ENCODE data around the gene SPATA33.
A peak's percentile ranks its signal among the peaks of the same experiment; 100 is the strongest.

The SPATA33 gene

DNA sequence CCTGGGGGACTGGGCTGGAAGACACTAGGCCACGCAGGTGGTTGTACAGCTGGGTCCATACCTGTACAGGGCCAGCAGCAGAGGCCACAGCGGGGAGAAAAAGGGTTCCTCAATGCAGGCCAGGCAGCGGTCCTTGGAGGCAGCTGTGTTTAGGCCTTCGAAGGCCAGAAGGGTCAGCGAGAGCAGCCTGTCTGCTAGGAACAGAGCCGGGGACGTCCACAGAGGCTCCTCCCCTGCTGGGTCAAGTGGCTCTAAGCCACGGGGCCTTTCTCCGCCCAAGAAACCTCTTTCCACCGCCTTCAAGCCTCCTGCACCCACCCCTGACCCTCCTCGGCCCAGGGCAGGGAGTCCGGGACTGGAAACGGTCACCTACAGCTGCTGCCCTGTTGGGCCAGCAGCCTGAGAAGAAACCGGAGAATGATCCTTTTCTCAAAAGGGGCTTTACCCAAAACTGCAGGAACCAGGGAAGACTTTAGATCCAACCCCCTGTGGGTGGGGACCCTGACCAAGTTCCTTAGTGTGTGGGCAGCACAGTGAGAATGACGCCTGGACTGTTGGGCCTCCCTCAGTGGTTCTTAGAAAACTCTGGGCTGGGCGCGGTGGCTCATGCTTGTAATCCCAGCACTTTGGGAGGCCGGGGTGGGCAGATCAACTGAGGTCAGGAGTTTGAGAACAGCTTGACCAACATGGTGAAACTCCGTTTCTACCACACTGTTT, 52.2 kb downstream of the SPATA33 start:
- peaks cover 13% of the 10 kb centered on the region for H3K36me3 ChIP-seq (ENCODE audit: insufficient read depth, insufficient read length, low read length)
- no peaks in the 10 kb centered on the region for H3K9me3 ChIP-seq (ENCODE audit: insufficient read depth, low read length)
- H3K27me3 ChIP-seq (ENCODE audit: insufficient read depth, insufficient read length), result peaks cover 13% of the 10 kb centered on the region
- no peak for TF ChIP-seq YY1 (IDR thresholded peaks at IDR 0.05; ENCODE audit: insufficient read depth, insufficient read length)
- TF ChIP-seq ZNF274 (IDR thresholded peaks at IDR 0.05; ENCODE audit: low read depth, low read length), result no peak
- no peak for TF ChIP-seq SUZ12 (IDR thresholded peaks at IDR 0.05; ENCODE audit: extremely low read depth, insufficient read depth, insufficient read length)
- H3K4me1 ChIP-seq (ENCODE audit: insufficient read depth, insufficient read length), result peaks cover 30% of the 10 kb centered on the region
- H3K4me3 ChIP-seq (ENCODE audit: insufficient read length, low read depth), result no peak overlapping the region
- DNase-seq (ENCODE audit: low read depth, low spot score), result no peak
- peak overlapping the region; percentile 23 for H3K9ac ChIP-seq (ENCODE audit: insufficient read length, low read depth)

DNA sequence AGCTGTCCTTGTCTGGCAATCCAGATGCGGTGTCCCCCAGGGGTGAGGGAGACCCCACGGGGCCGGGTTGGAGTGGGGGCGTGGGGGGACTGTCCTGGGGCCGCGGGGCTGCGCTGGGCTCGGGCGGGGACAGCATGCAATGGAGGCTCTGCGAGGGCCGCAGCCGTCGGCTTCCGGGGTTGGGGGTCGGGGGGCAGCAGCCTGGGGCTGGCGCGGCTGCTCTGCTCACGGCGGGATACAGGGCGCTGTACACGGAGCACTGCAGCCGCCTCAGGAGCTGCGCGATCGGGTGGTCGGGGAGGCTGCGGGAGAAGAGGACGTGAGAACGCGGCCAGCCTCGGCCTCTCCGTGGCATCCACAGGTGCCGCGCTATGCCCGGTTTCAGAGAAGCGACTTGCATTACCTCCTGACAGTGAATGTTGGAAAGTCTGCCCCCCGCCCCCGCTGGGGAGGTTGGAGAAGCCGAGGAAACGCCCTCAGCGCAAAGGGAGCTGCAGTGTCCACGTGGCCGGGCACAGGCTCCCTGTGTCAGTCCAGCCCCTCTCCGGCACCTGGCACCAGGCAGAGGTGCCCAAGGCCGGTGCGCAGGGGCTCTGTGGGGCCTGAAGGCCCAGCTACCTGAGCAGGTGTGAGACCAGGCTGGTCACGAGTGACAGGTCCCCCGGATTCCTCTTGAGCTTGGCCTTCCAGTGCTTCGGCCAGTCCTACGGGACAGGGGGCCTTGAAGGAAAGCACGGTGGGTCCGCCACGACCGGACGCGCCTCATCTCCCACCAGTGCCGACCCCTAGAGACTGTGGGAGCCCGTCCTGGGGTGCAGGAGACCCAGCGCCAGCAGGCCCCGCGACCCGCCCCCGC, 53.3 kb downstream of the SPATA33 start:
- Histone ChIP-seq H3K27me3 (ENCODE audit: insufficient read depth, insufficient read length) (peaks cover 10% of the 10 kb centered on the region), H3K36me3 (ENCODE audit: insufficient read depth, insufficient read length, low read length) (peaks cover 19% of the 10 kb centered on the region), H3K4me3 (ENCODE audit: insufficient read length, low read depth) (no peak overlapping the region), H3K4me1 (ENCODE audit: insufficient read depth, insufficient read length) (peaks cover 30% of the 10 kb centered on the region), H3K9ac (ENCODE audit: insufficient read length, low read depth) (peak overlapping the region; percentile 44), H3K9me3 (ENCODE audit: insufficient read depth, low read length) (no peaks in the 10 kb centered on the region)
- no peak for DNase-seq (ENCODE audit: low read depth, low spot score)
- TF ChIP-seq ZNF274 (IDR thresholded peaks at IDR 0.05; ENCODE audit: low read depth, low read length), result no peak
- no peak for TF ChIP-seq YY1 (IDR thresholded peaks at IDR 0.05; ENCODE audit: insufficient read depth, insufficient read length)
- TF ChIP-seq SUZ12 (IDR thresholded peaks at IDR 0.05; ENCODE audit: extremely low read depth, insufficient read depth, insufficient read length), result no peak

DNA sequence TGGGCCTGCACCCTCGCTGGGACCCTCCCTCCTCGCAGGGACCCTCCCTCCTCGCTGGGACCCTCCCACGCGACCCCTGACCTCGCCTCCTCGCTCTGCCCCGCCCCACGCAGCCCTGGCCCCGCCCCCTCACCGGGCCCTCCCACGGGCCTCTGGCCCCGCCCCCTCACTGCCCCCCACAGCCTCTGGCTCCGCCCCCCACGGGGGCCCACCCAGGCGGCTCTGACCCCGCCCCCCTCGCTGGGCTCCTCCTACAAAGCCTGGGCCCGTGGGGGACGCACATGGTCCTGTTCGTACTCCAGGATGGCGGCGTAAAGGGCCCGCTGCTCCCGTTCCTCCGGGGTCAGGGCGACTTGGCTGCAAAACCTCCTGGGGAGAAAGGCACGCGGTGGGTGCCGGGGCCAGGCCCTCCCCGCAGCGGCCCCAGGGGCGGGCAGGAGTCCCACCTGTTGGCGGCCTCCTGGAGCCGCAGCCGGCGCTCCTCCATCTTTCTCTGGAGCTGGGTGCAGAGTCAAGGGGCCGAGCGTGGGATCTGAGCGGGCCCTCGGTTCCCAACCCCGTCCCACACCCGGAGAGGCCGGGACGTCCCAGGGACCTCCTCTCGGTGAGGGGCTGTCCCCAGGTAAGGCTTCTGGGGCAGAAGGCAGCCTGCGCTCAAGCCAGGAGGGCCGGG, 54.1 kb downstream of the SPATA33 start:
- Histone ChIP-seq H3K4me3 (ENCODE audit: insufficient read length, low read depth) (peak overlapping the region; percentile 90), H3K9me3 (ENCODE audit: insufficient read depth, low read length) (no peaks in the 10 kb centered on the region), H3K36me3 (ENCODE audit: insufficient read depth, insufficient read length, low read length) (peaks cover 25% of the 10 kb centered on the region), H3K9ac (ENCODE audit: insufficient read length, low read depth) (peak overlapping the region; percentile 95), H3K27me3 (ENCODE audit: insufficient read depth, insufficient read length) (peaks cover 10% of the 10 kb centered on the region), H3K4me1 (ENCODE audit: insufficient read depth, insufficient read length) (peaks cover 23% of the 10 kb centered on the region)
- DNase-seq (ENCODE audit: low read depth, low spot score), result peak; percentile 60
- TF ChIP-seq YY1 (IDR thresholded peaks at IDR 0.05; ENCODE audit: insufficient read depth, insufficient read length) (no peak), ZNF274 (IDR thresholded peaks at IDR 0.05; ENCODE audit: low read depth, low read length) (no peak), SUZ12 (IDR thresholded peaks at IDR 0.05; ENCODE audit: extremely low read depth, insufficient read depth, insufficient read length) (no peak)

DNA sequence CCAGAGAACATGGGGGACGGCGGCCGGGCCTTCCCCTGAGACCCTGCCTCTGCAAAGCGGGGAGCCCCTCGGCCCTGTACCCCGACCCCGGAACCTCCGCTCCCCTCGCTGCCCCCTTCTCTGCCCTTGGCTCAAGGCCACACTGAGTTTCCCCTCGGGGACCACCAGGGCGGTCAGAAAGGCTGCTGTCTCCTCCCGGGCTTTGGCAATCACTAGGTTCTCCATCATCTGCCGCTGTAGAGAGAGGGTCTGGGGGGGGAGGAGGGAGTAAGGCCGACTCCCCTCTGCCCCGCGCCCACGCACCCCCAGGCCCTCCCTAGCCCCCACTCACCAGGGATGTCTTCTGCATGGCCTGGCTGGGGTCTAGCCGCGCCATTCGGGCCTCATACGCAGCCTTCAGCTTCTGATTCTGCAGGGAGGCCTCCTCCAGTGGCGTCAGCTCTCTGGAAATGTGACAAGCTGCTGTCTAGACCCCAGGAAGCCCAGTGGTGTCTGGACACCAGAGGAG, 54.7 kb downstream of the SPATA33 start:
- no peak for DNase-seq (ENCODE audit: low read depth, low spot score)
- Histone ChIP-seq H3K4me3 (ENCODE audit: insufficient read length, low read depth) (peak overlapping the region; percentile 90), H3K9me3 (ENCODE audit: insufficient read depth, low read length) (no peaks in the 10 kb centered on the region), H3K36me3 (ENCODE audit: insufficient read depth, insufficient read length, low read length) (peaks cover 28% of the 10 kb centered on the region), H3K9ac (ENCODE audit: insufficient read length, low read depth) (peak overlapping the region; percentile 95), H3K4me1 (ENCODE audit: insufficient read depth, insufficient read length) (peaks cover 25% of the 10 kb centered on the region), H3K27me3 (ENCODE audit: insufficient read depth, insufficient read length) (peaks cover 9% of the 10 kb centered on the region)
- TF ChIP-seq SUZ12 (IDR thresholded peaks at IDR 0.05; ENCODE audit: extremely low read depth, insufficient read depth, insufficient read length) (no peak), ZNF274 (IDR thresholded peaks at IDR 0.05; ENCODE audit: low read depth, low read length) (no peak), YY1 (IDR thresholded peaks at IDR 0.05; ENCODE audit: insufficient read depth, insufficient read length) (no peak)

DNA sequence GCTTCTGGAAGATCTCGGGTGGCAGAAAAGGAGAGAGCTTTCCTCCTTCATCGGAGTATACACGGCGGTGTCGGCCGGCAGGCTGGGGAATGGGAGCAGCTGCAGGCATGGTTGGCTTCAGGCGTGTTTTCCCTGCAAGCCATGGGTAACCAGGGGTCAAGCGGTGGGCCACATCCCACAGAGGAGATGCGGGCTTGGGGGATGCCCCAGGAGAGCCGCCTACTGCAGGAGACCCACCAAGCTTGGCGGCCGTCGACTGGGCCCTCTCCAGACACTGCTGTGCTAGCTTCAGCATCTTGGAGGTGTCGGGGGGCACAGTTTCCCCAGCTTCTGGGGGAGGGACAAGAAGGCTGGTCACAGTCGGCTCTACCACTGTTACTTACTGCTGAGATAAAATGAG, 58.9 kb downstream of the SPATA33 start:
- TF ChIP-seq YY1 (IDR thresholded peaks at IDR 0.05; ENCODE audit: insufficient read depth, insufficient read length) (no peak), SUZ12 (IDR thresholded peaks at IDR 0.05; ENCODE audit: extremely low read depth, insufficient read depth, insufficient read length) (no peak), ZNF274 (IDR thresholded peaks at IDR 0.05; ENCODE audit: low read depth, low read length) (no peak)
- H3K9ac ChIP-seq (ENCODE audit: insufficient read length, low read depth), result no peak overlapping the region
- no peak overlapping the region for H3K4me3 ChIP-seq (ENCODE audit: insufficient read length, low read depth)
- DNase-seq (ENCODE audit: low read depth, low spot score), result no peak
- peaks cover 12% of the 10 kb centered on the region for H3K4me1 ChIP-seq (ENCODE audit: insufficient read depth, insufficient read length)
- H3K27me3 ChIP-seq (ENCODE audit: insufficient read depth, insufficient read length), result peaks cover 22% of the 10 kb centered on the region
- H3K9me3 ChIP-seq (ENCODE audit: insufficient read depth, low read length), result no peaks in the 10 kb centered on the region
- peaks cover 40% of the 10 kb centered on the region for H3K36me3 ChIP-seq (ENCODE audit: insufficient read depth, insufficient read length, low read length)

DNA sequence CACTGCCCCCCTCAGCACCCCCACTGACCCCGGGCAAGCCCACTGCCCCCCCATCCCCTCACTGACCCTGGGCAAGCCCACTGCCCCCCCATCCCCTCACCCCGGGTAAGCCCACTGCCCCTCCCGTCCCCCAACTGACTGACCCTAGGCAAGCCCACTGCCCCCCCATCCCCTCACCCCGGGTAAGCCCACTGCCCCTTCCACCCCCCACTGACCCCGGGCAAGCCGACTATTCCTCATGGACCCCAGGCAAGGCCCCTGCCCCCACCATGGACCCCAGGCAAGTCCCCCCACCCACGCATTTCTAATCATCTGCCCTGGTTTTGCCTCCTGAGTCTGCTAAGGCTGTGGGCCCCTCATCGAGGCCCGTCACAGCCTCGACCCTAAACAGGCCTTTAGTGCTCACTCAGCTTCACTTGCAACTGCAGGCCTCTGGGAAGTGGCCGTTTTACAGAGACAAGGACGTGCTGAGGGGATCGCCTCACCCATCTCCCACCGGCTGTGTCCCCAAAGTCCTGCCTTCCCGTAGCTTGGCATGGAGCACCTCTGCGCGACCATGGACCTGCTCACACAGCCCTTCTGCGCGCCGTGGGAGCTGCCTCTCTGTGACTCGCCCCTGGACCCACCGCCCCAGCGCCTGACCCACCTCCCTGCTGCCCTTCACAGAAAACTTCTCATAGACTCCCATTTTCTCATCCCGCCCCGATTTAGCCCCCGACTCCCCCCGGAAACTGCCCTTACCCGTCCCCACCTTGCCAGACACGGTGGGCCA, 59.5 kb downstream of the SPATA33 start:
- Histone ChIP-seq H3K27me3 (ENCODE audit: insufficient read depth, insufficient read length) (peaks cover 22% of the 10 kb centered on the region), H3K9me3 (ENCODE audit: insufficient read depth, low read length) (no peaks in the 10 kb centered on the region), H3K4me3 (ENCODE audit: insufficient read length, low read depth) (no peak overlapping the region), H3K4me1 (ENCODE audit: insufficient read depth, insufficient read length) (peaks cover 12% of the 10 kb centered on the region), H3K36me3 (ENCODE audit: insufficient read depth, insufficient read length, low read length) (peaks cover 40% of the 10 kb centered on the region), H3K9ac (ENCODE audit: insufficient read length, low read depth) (peak overlapping the region; percentile 42)
- no peak for TF ChIP-seq YY1 (IDR thresholded peaks at IDR 0.05; ENCODE audit: insufficient read depth, insufficient read length)
- no peak for TF ChIP-seq SUZ12 (IDR thresholded peaks at IDR 0.05; ENCODE audit: extremely low read depth, insufficient read depth, insufficient read length)
- no peak for TF ChIP-seq ZNF274 (IDR thresholded peaks at IDR 0.05; ENCODE audit: low read depth, low read length)
- no peak for DNase-seq (ENCODE audit: low read depth, low spot score)
